Measurements from ENCODE around the gene KRT75. TPM values are rescaled to one million over a fixed set of nuclear protein-coding genes. Genes with fewer than 3 reads are reported as not detected.

KRT75 gene
- total and polyA plus RNA-seq, 3 experiments from 2014 or later, result not detected

DNA sequence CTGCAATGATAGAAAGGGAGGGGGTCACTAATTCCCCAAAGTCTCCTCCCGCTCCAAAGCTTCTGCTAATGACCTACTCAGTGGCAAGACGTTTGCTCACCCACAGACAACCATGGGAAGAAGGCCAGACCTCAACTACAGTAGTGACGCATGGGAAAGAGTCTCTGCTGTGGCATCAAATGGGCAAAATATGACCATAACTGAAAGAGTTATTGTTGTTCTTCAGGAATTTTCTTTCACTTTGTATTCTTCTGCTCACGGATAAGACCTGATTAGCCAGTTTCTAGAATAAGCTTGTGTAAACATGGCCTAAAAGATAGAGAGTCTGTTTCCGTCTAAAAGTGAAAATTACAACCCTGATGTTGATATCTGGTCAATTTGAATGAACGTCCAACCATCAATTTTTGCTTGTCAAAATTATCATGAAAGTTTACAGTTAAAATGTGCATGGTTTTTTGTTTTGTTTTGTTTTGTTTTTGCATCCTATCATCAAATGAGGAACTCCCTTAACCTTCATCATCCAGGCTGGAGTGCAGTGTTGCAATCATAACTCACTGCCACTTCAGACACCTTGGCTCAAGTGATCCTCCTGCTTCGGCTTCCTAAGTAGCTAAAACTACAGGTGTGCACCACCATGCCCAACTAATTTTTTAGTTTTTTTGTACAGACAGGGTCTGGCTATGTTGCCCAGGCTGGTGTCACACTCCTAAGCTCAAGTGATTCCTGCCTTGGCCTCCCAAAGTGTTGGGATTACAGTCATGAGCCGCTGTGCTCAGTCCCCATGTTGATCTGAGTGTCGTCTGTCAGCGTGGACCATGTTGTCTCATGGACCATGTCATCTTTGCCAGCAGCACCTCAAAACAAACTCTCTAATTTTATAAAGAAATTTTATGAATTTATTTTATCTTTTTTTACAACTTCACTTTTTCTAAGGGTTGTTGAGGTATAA lies 10.8 kb upstream of the KRT75 start:
- Histone ChIP-seq H3K36me3 (ENCODE audit: insufficient read depth, low read length) (no peaks in the 10 kb centered on the region), H3K4me1 (ENCODE audit: insufficient read depth, low read length) (no peaks in the 10 kb centered on the region), H3K27ac (ENCODE audit: low read depth, low read length) (no peak overlapping the region), H3K4me3 (ENCODE audit: low read length) (no peak overlapping the region), H3K9me3 (ENCODE audit: low read length) (no peaks in the 10 kb centered on the region), H3K27me3 (ENCODE audit: insufficient read depth, low read length, poor library complexity, severe bottlenecking) (no peaks in the 10 kb centered on the region)
- POLR2A ChIA-PET, result no interaction called here
- no peaks in the 10 kb centered on the region for H3K4me1 Mint-ChIP-seq
- no peak overlapping the region for H3K27ac Mint-ChIP-seq
- H3K27me3 Mint-ChIP-seq, result peaks cover 19 to 42% of the 10 kb centered on the region in 2 donors
- H3K4me3 Mint-ChIP-seq, result no peak overlapping the region
- DNase-seq, result no peak
- CTCF ChIA-PET, result no interaction called here
- H3K36me3 Mint-ChIP-seq, result no peaks in the 10 kb centered on the region
- no peaks in the 10 kb centered on the region for H3K9me3 Mint-ChIP-seq

DNA sequence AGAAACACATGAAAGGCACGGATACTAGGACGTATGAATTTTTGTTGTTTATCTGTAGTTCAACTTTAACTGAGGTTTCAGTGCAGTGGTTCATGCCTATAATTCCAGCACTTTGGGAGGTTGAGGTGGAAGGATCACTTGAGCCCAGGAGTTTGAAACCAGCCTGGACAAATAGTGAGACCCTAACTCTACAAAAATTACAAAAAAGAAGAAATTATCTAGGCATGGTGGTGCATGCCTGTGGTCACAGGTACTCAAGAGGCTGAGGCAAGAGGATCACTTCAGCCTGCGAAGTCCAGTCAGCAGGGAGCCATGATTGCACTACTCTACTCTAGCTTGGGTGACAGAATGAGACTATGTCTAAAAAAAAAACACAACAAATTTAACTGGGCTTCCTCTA lies 9.8 kb upstream of the KRT75 start:
- Histone ChIP-seq H3K36me3 (ENCODE audit: insufficient read depth, low read length) (no peaks in the 10 kb centered on the region), H3K9me3 (ENCODE audit: low read length) (no peaks in the 10 kb centered on the region), H3K4me3 (ENCODE audit: low read length) (no peak overlapping the region), H3K27me3 (ENCODE audit: insufficient read depth, low read length, poor library complexity, severe bottlenecking) (no peaks in the 10 kb centered on the region), H3K4me1 (ENCODE audit: insufficient read depth, low read length) (no peaks in the 10 kb centered on the region), H3K27ac (ENCODE audit: low read depth, low read length) (no peak overlapping the region)
- ChIA-PET CTCF (no interaction called here), POLR2A (no interaction called here)
- Mint-ChIP-seq H3K36me3 (no peaks in the 10 kb centered on the region), H3K4me3 (no peak overlapping the region), H3K27ac (no peak overlapping the region), H3K4me1 (no peaks in the 10 kb centered on the region), H3K9me3 (no peaks in the 10 kb centered on the region), H3K27me3 (peaks cover 21 to 44% of the 10 kb centered on the region in 2 donors)
- no peak for DNase-seq

- no peaks in the 10 kb centered on the region for H3K9me3 Mint-ChIP-seq
- ChIA-PET CTCF (no interaction called here), POLR2A (interaction anchor here (0.6 kb wide), 1 partner anchor 164 kb away, joined by 3 read pairs; no protein-coding TSS in a partner anchor)
- H3K4me3 ChIP-seq (ENCODE audit: low read length), result no peak overlapping the region
- H3K4me3 Mint-ChIP-seq, result no peak overlapping the region
- H3K4me1 ChIP-seq (ENCODE audit: insufficient read depth, low read length), result no peaks in the 10 kb centered on the region
- peaks cover 19 to 44% of the 10 kb centered on the region in 2 donors for H3K27me3 Mint-ChIP-seq
- no peak for DNase-seq
- H3K27me3 ChIP-seq (ENCODE audit: insufficient read depth, low read length, poor library complexity, severe bottlenecking), result no peaks in the 10 kb centered on the region
- H3K9me3 ChIP-seq (ENCODE audit: low read length), result no peaks in the 10 kb centered on the region
- no peaks in the 10 kb centered on the region for H3K4me1 Mint-ChIP-seq
- H3K27ac Mint-ChIP-seq, result no peak overlapping the region
- H3K36me3 Mint-ChIP-seq, result no peaks in the 10 kb centered on the region
- no peaks in the 10 kb centered on the region for H3K36me3 ChIP-seq (ENCODE audit: insufficient read depth, low read length)
- H3K27ac ChIP-seq (ENCODE audit: low read depth, low read length), result no peak overlapping the region
Measured at GRCh38 chr12:52442600-52443061, 8.5 kb upstream of the KRT75 start.

- Mint-ChIP-seq H3K9me3 (no peaks in the 10 kb centered on the region), H3K27ac (no peak overlapping the region), H3K36me3 (no peaks in the 10 kb centered on the region), H3K4me1 (no peaks in the 10 kb centered on the region), H3K27me3 (peaks cover 19 to 55% of the 10 kb centered on the region in 2 donors), H3K4me3 (no peak overlapping the region)
- Histone ChIP-seq H3K4me1 (ENCODE audit: insufficient read depth, low read length) (no peaks in the 10 kb centered on the region), H3K27me3 (ENCODE audit: insufficient read depth, low read length, poor library complexity, severe bottlenecking) (no peaks in the 10 kb centered on the region), H3K9me3 (ENCODE audit: low read length) (no peaks in the 10 kb centered on the region), H3K4me3 (ENCODE audit: low read length) (no peak overlapping the region), H3K36me3 (ENCODE audit: insufficient read depth, low read length) (no peaks in the 10 kb centered on the region), H3K27ac (ENCODE audit: low read depth, low read length) (no peak overlapping the region)
- ChIA-PET POLR2A (no interaction called here), CTCF (no interaction called here)
- no peak for DNase-seq
Measured at GRCh38 chr12:52441320-52441911, 7.2 kb upstream of the KRT75 start.

- Histone ChIP-seq H3K36me3 (ENCODE audit: insufficient read depth, low read length) (no peaks in the 10 kb centered on the region), H3K4me1 (ENCODE audit: insufficient read depth, low read length) (no peaks in the 10 kb centered on the region), H3K4me3 (ENCODE audit: low read length) (no peak overlapping the region), H3K27me3 (ENCODE audit: insufficient read depth, low read length, poor library complexity, severe bottlenecking) (no peaks in the 10 kb centered on the region), H3K9me3 (ENCODE audit: low read length) (no peaks in the 10 kb centered on the region), H3K27ac (ENCODE audit: low read depth, low read length) (no peak overlapping the region)
- Mint-ChIP-seq H3K4me1 (no peaks in the 10 kb centered on the region), H3K36me3 (no peaks in the 10 kb centered on the region), H3K27me3 (peaks cover 14 to 57% of the 10 kb centered on the region in 2 donors), H3K4me3 (no peak overlapping the region), H3K27ac (no peak overlapping the region), H3K9me3 (no peaks in the 10 kb centered on the region)
- ChIA-PET POLR2A (no interaction called here), CTCF (no interaction called here)
- DNase-seq, result no peak
Measured at GRCh38 chr12:52440821-52441319, 6.7 kb upstream of the KRT75 start.

- Mint-ChIP-seq H3K36me3 (no peaks in the 10 kb centered on the region), H3K4me1 (no peaks in the 10 kb centered on the region), H3K4me3 (no peak overlapping the region), H3K9me3 (no peaks in the 10 kb centered on the region), H3K27me3 (peaks cover 12 to 65% of the 10 kb centered on the region in 2 donors), H3K27ac (no peak overlapping the region)
- Histone ChIP-seq H3K27me3 (ENCODE audit: insufficient read depth, low read length, poor library complexity, severe bottlenecking) (no peaks in the 10 kb centered on the region), H3K4me3 (ENCODE audit: low read length) (no peak overlapping the region), H3K9me3 (ENCODE audit: low read length) (no peaks in the 10 kb centered on the region), H3K27ac (ENCODE audit: low read depth, low read length) (no peak overlapping the region), H3K4me1 (ENCODE audit: insufficient read depth, low read length) (no peaks in the 10 kb centered on the region), H3K36me3 (ENCODE audit: insufficient read depth, low read length) (no peaks in the 10 kb centered on the region)
- ChIA-PET POLR2A (no interaction called here), CTCF (no interaction called here)
- no peak for DNase-seq
Measured at GRCh38 chr12:52439845-52440244, 5.7 kb upstream of the KRT75 start.

- DNase-seq, result no peak
- Histone ChIP-seq H3K9me3 (ENCODE audit: low read length) (no peaks in the 10 kb centered on the region), H3K4me3 (ENCODE audit: low read length) (no peak overlapping the region), H3K36me3 (ENCODE audit: insufficient read depth, low read length) (no peaks in the 10 kb centered on the region), H3K4me1 (ENCODE audit: insufficient read depth, low read length) (no peaks in the 10 kb centered on the region), H3K27ac (ENCODE audit: low read depth, low read length) (no peak overlapping the region), H3K27me3 (ENCODE audit: insufficient read depth, low read length, poor library complexity, severe bottlenecking) (no peaks in the 10 kb centered on the region)
- Mint-ChIP-seq H3K27me3 (peaks cover 10 to 64% of the 10 kb centered on the region in 2 donors), H3K4me3 (no peak overlapping the region), H3K9me3 (no peaks in the 10 kb centered on the region), H3K4me1 (no peaks in the 10 kb centered on the region), H3K27ac (no peak overlapping the region), H3K36me3 (no peaks in the 10 kb centered on the region)
- CTCF ChIA-PET, result no interaction called here
- POLR2A ChIA-PET, result no interaction called here
Measured at GRCh38 chr12:52439420-52439819, 5.2 kb upstream of the KRT75 start.

All from CD8-positive, alpha-beta memory T cell (primary cell).